ENCODE data around the gene DENND2C.

Gene DENND2C

GRCh38 chr1:114669562-114670082, at the start of gene DENND2C:
DENND2C (minus strand) TSS chr1:114670049; CDS start chr1:114625984, 44,065 bp downstream.
- no peak for DNase-seq (ENCODE audit: low read depth)
- TF ChIP-seq CTCF (conservative IDR thresholded peaks at IDR 0.05; ENCODE audit: low read depth, low read length), result peak; percentile 5
- peak within 1 kb of the TSS; percentile 64 for H3K4me3 ChIP-seq (ENCODE audit: low read length)

- DNase-seq (ENCODE audit: low read depth), result no peak
- TF ChIP-seq CTCF (conservative IDR thresholded peaks at IDR 0.05; ENCODE audit: low read depth, low read length), result no peak
- H3K4me3 ChIP-seq (ENCODE audit: low read length), result no peak overlapping the region
These were observed 49.6 kb upstream of the DENND2C start for GRCh38 chr1:114719424-114719787.

GRCh38 chr1:114718661-114719423, 49.0 kb upstream of the DENND2C start:
- no peak for DNase-seq (ENCODE audit: low read depth)
- H3K4me3 ChIP-seq (ENCODE audit: low read length), result no peak overlapping the region
- TF ChIP-seq CTCF (conservative IDR thresholded peaks at IDR 0.05; ENCODE audit: low read depth, low read length), result no peak

GRCh38 chr1:114716304-114717170, 46.7 kb upstream of the DENND2C start, which contains the start of gene NRAS:
NRAS (minus strand) TSS chr1:114716771; CDS start chr1:114716160, 611 bp downstream.
- peak within 1 kb of the TSS; percentile 100 for H3K4me3 ChIP-seq (ENCODE audit: low read length)
- TF ChIP-seq CTCF (conservative IDR thresholded peaks at IDR 0.05; ENCODE audit: low read depth, low read length), result no peak
- peak; percentile 67 for DNase-seq (ENCODE audit: low read depth)

- TF ChIP-seq CTCF (conservative IDR thresholded peaks at IDR 0.05; ENCODE audit: low read depth, low read length), result no peak
- H3K4me3 ChIP-seq (ENCODE audit: low read length), result peak overlapping the region; percentile 100
- DNase-seq (ENCODE audit: low read depth), result no peak
These were observed 46.1 kb upstream of the DENND2C start for GRCh38 chr1:114715952-114716303.

GRCh38 chr1:114712977-114713376, 43.1 kb upstream of the DENND2C start:
- DNase-seq (ENCODE audit: low read depth), result no peak
- no peak overlapping the region for H3K4me3 ChIP-seq (ENCODE audit: low read length)
- TF ChIP-seq CTCF (conservative IDR thresholded peaks at IDR 0.05; ENCODE audit: low read depth, low read length), result no peak

Measured in retinal pigment epithelial cell (primary cell).